ENCODE data around the gene TCF7. TPM values are rescaled to one million over a fixed set of nuclear protein-coding genes. Genes with fewer than 3 reads are reported as not detected.

The TCF7 gene
- total and polyA plus RNA-seq, 2 of the 13 experiments (the other 11 are each of a cell fraction or from before 2014, with no cell fraction given), result 6.3 to 6.8 TPM

GRCh38 chr5:134101686-134102439 lies 12.6 kb upstream of the TCF7 start (continued):
- TF ChIP-seq TERF1 (CRISPR knock-in tag; IDR thresholded peaks at IDR 0.05) (no peak), ZNF629 (CRISPR knock-in tag; conservative IDR thresholded peaks at IDR 0.05) (no peak), NCOR1 (IDR thresholded peaks at IDR 0.05; ENCODE audit: borderline replicate concordance, low read length) (no peak), JUND (CRISPR knock-in tag; IDR thresholded peaks at IDR 0.05) (no peak), RCOR2 (CRISPR knock-in tag; IDR thresholded peaks at IDR 0.05) (no peak), ZNF569 (CRISPR knock-in tag; IDR thresholded peaks at IDR 0.05; ENCODE audit: borderline replicate concordance) (no peak), ZNF770 (CRISPR knock-in tag; IDR thresholded peaks at IDR 0.05) (peak; percentile 71), EP300 (IDR thresholded peaks at IDR 0.05; ENCODE audit: low read depth in 2 of 2, low read length in 2 of 2) (no peak), EP300 (CRISPR knock-in tag; IDR thresholded peaks at IDR 0.05; ENCODE audit: borderline replicate concordance) (no peak), ZNF335 (CRISPR knock-in tag; IDR thresholded peaks at IDR 0.05) (no peak), SP140L (CRISPR knock-in tag; IDR thresholded peaks at IDR 0.05; ENCODE audit: borderline replicate concordance) (no peak), HNRNPLL (IDR thresholded peaks at IDR 0.05; ENCODE audit: low read depth, low read length, poor library complexity, severe bottlenecking) (peak; percentile 32), SMAD9 (CRISPR knock-in tag; IDR thresholded peaks at IDR 0.05) (no peak), MAFK (conservative IDR thresholded peaks at IDR 0.05 in 1 of 2, IDR thresholded peaks at IDR 0.05 in 1 of 2; ENCODE audit: low read length in 2 of 2) (no peak), ELF3 (CRISPR knock-in tag; IDR thresholded peaks at IDR 0.05) (no peak), MED1 (CRISPR knock-in tag; IDR thresholded peaks at IDR 0.05) (peak; percentile 36; the same call in 1 of the 2 replicates), MAX (IDR thresholded peaks at IDR 0.05) (peak; percentile 26; the same call in 1 of the 2 replicates), TP53 (CRISPR knock-in tag; conservative IDR thresholded peaks at IDR 0.05) (no peak), HNF4A (CRISPR knock-in tag; IDR thresholded peaks at IDR 0.05) (peak; percentile 53), ZFP41 (CRISPR knock-in tag; IDR thresholded peaks at IDR 0.05; ENCODE audit: borderline replicate concordance) (no peak), MTF2 (CRISPR knock-in tag; IDR thresholded peaks at IDR 0.05; ENCODE audit: borderline replicate concordance) (no peak), GZF1 (CRISPR knock-in tag; IDR thresholded peaks at IDR 0.05) (no peak), ZBTB3 (CRISPR knock-in tag; IDR thresholded peaks at IDR 0.05; ENCODE audit: borderline replicate concordance, low read depth) (no peak)
- TF ChIP-seq, protein P1, sequence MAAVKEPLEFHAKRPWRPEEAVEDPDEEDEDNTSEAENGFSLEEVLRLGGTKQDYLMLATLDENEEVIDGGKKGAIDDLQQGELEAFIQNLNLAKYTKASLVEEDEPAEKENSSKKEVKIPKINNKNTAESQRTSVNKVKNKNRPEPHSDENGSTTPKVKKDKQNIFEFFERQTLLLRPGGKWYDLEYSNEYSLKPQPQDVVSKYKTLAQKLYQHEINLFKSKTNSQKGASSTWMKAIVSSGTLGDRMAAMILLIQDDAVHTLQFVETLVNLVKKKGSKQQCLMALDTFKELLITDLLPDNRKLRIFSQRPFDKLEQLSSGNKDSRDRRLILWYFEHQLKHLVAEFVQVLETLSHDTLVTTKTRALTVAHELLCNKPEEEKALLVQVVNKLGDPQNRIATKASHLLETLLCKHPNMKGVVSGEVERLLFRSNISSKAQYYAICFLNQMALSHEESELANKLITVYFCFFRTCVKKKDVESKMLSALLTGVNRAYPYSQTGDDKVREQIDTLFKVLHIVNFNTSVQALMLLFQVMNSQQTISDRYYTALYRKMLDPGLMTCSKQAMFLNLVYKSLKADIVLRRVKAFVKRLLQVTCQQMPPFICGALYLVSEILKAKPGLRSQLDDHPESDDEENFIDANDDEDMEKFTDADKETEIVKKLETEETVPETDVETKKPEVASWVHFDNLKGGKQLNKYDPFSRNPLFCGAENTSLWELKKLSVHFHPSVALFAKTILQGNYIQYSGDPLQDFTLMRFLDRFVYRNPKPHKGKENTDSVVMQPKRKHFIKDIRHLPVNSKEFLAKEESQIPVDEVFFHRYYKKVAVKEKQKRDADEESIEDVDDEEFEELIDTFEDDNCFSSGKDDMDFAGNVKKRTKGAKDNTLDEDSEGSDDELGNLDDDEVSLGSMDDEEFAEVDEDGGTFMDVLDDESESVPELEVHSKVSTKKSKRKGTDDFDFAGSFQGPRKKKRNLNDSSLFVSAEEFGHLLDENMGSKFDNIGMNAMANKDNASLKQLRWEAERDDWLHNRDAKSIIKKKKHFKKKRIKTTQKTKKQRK (IDR thresholded peaks at IDR 0.05; ENCODE audit: low read length), result no peak

Data from HepG2 (cell line).